ENCODE data around the gene PDE9A.

Gene PDE9A

GRCh38 chr21:42747746-42748351 is 94.4 kb downstream of the PDE9A start:
- no peak for TF ChIP-seq CTCF (IDR thresholded peaks at IDR 0.05; ENCODE audit: low read depth, low read length, missing control alignments)
- no peak for DNase-seq (ENCODE audit: low read depth)

GRCh38 chr21:42748620-42749176 is 95.3 kb downstream of the PDE9A start:
- DNase-seq (ENCODE audit: low read depth), result no peak
- H3K4me3 ChIP-seq (ENCODE audit: low read depth, low read length), result no peak overlapping the region
- no peak for TF ChIP-seq CTCF (IDR thresholded peaks at IDR 0.05; ENCODE audit: low read depth, low read length, missing control alignments)

More at GRCh38 chr21:42747746-42748351, 94.4 kb downstream of the PDE9A start:
- no peak overlapping the region for H3K4me3 ChIP-seq (ENCODE audit: low read depth, low read length)

- TF ChIP-seq CTCF (IDR thresholded peaks at IDR 0.05; ENCODE audit: low read depth, low read length, missing control alignments), result no peak
- no peak for DNase-seq (ENCODE audit: low read depth)
- no peak overlapping the region for H3K4me3 ChIP-seq (ENCODE audit: low read depth, low read length)
Observed at GRCh38 chr21:42750737-42751530, 97.5 kb downstream of the PDE9A start.

- no peak overlapping the region for H3K4me3 ChIP-seq (ENCODE audit: low read depth, low read length)
- no peak for TF ChIP-seq CTCF (IDR thresholded peaks at IDR 0.05; ENCODE audit: low read depth, low read length, missing control alignments)
- DNase-seq (ENCODE audit: low read depth), result no peak
Observed at GRCh38 chr21:42751866-42752265, 98.4 kb downstream of the PDE9A start.

GRCh38 chr21:42753804-42754203 is 100.4 kb downstream of the PDE9A start:
- no peak overlapping the region for H3K4me3 ChIP-seq (ENCODE audit: low read depth, low read length)
- no peak for DNase-seq (ENCODE audit: low read depth)
- no peak for TF ChIP-seq CTCF (IDR thresholded peaks at IDR 0.05; ENCODE audit: low read depth, low read length, missing control alignments)

GRCh38 chr21:42754270-42754933 is 101.0 kb downstream of the PDE9A start:
- no peak overlapping the region for H3K4me3 ChIP-seq (ENCODE audit: low read depth, low read length)
- no peak for TF ChIP-seq CTCF (IDR thresholded peaks at IDR 0.05; ENCODE audit: low read depth, low read length, missing control alignments)
- no peak for DNase-seq (ENCODE audit: low read depth)

All from GM12864 (cell line).